Renal cortex interstitium (tissue), 11 donors: ENCODE data around the gene CATSPERD. TPM values are rescaled to one million over a fixed set of nuclear protein-coding genes. Genes with fewer than 3 reads are reported as not detected.

ENCODE experiments used
- DNase-seq, 11 donors: peaks; one replicate each; pipeline ENCODE4 v3.0.0-alpha.2; 2013; ENCODE audit warnings: low read depth in 9 of 11, low spot score in 4 of 11; ENCODE audit errors: extremely low read depth in 1 of 11
- polyA plus RNA-seq, 3 donors: library from polyadenylated mRNA; unstranded; fragments of 120-200 nt; gene quantifications; one replicate each; pipeline ENCODE4 v1.2.1, GENCODE V29; 2013; ENCODE audit not compliant: insufficient read length in 3 of 3

CATSPERD gene
- polyA plus RNA-seq, 3 donors = not detected

DNA sequence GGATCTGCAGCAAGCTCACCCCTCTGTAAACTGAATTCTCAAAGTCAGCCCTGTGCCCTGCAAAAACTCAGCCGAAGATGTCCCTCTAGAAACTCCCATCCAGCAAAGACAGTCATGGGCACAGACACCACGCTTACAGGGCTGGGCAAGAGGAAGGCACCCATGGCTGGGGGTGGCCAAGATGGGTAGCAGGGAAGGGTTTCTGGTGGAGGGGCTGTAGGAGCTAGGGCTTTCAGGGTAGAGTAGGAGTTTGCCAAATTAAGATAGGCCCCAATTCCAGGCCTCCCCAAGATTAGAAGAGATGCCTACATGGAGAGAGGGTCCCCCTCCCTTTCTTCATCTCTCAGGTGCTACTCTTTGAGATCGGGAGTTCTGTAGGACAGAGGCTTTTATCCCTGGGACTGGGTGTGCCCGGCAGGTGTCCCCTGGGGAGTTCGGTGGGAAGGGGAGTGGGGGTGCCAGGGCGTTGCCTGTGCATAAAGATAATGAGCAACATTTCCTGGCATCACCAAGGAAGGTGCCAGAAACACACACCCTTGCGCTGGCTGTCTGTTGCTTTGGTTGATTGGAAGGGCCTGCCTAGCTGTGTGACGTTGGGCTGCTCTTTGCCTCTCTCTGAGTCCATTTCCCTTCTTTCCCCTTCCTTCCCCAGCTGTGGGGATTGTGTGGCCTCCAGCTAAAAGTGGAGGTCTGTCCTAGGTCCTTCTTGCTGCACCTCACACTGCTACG, 93.8 kb downstream of the CATSPERD start:
- no peak for DNase-seq

DNA sequence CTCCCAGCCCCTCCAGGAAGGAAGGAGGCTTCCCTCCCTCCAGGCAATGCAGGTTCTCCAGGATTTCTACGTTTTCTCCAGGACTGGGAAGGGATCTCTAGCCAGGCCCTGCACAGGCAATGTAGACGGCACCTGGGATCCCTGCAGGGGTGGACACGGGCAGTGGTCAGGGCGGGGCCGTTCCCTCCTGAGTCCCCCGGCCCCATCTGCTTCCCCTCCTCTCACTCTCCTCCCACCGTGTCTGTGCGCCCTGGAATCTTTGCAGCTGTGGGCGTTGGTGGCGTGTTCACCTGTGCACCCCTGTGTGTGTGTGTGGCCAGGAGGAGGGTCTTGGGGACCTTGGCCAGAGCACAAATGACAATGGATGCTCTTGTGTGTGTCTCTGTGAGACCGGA, 94.4 kb downstream of the CATSPERD start:
- DNase-seq = no peak

DNA sequence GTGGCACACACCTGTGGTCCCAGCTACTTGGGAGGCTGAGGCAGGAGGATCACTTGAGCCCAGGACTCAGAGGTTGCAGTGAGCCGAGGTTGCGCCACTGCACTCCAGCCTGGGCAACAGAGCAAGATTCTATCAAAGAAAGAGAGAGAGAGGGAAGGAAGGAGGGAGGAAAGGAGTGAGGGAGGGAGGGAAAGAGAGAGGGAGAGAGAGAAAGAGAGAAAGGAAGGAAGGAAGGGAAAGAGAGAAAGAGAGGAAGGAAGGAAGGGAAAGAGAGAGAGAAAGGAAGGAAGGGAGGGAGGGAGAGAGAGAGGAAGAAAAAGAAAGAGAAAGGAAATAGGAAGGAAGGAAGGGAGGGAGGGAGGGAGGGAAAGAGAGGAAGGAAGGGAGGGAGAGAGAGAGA, 96.8 kb downstream of the CATSPERD start:
- DNase-seq = no peak

DNA sequence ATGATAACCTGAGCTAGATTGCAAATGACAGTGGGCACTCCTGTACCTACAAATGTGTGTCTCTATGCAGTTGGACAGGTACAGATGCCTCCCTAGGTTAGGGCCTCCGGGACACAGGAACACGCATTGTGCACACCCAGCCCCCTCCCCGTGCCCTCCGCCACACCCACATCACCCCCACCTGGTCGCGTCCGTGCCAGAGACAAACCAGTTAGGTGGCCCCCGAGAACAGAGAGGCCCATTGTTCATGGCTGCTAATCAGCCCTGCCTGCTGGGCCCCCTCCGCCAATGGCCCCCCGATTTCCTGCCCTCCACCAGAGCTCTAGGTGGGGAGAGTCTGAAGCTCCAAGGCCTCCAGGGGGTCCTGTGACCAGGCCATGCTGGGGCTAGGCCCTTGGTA, 98.2 kb downstream of the CATSPERD start:
- no peak for DNase-seq

DNA sequence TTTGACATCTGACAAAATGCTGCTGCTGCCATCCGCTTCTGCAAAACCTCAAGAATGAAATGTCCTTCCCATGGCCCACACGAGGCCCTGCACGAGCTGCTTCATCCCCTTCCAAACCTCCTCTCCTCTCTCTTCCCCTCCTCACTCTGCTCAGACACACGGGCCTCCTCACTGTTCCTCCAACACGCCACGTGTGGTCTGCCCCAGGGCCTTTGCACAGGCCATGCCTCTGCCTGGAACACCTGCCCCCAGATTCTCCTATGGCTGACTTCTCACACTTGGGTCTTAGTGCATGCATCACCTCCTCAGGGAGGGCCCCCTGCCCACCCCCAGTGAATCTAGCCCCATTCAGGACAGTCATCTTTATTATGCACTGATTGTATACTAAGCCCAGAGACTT, 100.3 kb downstream of the CATSPERD start:
- DNase-seq = no peak

DNA sequence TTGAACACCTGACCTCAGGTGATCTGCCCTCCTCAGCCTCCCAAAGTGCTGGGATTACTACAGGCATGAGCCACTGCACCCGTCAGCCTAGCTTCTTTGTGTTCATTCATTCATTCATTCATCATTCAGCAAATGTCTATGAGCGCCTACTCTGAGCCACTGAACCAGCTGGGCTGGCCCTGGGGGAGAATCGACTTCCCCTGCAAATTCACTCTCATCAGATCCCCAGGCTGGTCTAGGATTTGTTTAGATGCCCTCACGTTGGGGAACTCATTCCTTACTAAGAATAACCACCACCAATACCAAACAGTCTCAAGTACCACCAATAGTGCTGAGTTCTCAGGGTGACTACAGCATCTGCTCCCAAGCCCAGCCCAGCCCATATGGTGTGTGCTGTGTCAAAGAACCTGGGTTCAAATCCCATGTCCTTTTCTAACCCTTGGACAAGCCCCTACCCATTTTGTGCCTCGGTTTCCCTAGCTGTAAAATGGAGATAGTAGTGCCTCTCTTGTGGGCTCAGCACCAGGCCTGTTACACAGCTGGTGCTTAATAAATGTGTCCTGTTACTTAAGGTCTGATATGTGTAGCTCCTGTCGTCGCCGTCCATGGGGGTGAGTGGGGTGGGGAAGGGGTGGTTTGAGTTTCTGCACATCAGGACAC, 101.2 kb downstream of the CATSPERD start:
- DNase-seq = no peak

DNA sequence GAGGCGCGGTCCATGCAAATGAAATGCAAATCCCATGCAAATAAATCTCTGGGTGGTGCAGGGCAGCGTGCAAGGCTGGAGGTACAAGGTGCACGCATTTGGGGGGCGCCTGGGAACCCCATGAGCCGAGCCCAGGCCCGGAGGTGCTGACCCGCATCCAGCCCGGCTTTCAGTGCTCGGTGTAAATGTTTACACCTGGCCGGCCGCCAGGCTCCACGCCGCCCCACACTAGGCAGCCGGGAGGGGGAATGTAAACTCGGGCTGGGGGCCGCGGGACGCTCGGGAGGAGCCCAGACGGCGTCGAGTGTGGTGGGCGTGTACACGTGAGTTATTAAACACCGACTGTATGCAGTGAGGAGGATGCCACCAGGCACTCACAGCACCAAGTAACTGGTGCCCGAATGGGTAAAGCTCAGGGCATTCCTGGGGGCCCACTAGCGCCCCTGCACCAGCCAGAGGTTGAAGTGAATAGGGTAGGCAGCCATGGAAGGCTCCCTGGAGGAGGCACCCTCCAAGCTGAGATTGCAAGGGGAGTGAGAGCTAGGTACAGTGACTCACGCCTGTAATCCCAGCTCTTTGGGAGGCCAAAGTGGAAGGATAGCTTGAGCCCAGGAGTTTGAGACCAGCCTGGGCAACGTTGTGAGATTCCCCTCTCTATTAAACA, 101.9 kb downstream of the CATSPERD start:
- DNase-seq = no peak

DNA sequence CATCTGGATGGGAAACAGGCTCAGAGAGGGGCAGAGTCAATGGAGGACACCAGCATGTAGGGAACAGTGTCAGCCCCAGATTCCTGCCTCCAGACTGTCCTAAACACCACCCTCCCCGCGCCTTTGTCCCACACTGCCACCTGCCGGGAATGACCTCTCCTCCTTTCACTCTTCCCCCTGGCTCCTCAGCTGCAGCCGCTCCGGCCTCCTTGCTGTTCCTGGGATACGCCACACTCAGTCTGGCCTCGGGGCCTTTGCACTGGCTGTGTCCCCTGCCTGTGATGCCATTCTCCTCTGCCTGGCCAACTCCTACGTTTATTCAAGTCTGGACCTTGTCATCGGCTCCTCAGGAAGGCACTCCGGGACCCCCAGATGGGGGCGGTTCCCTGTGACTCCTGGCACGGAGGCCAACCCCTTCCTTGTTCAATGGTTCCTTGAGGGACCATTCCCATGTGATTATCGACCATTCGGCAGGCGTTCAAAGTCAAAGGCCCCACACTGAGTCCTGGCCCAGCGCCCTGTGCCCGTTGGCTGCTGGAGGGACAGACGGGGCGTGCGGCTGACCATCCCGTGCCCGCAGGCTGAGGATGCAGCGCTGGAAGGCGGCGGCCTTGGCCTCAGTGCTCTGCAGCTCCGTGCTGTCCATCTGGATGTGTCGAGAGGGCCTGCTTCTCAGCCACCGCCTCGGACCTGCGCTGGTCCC, 103.3 kb downstream of the CATSPERD start:
- DNase-seq = no peak

DNA sequence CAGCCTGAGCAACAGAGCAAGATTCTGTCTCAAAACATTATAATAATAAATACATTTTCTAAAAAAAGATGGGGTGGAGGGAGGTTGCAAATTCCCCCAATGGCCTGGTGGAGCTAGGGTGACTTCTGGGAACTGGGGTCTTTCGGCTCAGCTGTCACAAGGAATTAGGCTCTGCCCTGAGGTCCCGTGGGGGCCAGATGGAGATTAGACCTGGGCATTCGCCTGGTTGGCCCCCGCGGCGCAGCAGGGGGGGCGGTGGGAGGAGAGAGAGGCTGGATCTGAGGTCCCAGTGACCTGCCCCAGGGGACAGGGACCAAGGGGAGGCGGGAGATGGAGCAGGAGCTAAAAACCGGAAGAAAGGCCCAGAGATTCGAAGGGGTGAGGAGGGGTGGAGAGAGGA, 104.3 kb downstream of the CATSPERD start:
- DNase-seq = no peak

DNA sequence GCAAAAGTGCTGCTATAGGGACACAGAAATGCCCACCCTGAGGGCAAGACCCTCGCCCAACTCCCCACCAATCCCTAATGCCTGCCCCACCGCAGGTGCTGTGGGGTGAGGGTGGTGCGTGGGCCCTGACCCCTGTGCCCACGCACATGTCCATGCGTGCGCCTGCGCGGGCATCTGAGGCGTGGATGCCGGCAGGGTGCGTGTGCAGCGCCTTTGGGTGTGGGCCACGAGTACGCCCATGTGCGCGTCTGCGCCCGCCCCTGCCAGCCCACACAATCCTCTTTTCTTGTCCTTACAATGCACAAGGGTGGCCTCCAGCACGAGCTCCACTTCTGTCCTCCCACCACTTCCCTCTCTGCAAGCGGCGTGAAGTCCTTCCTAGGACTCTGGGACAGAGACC, 104.7 kb downstream of the CATSPERD start:
- DNase-seq = no peak

DNA sequence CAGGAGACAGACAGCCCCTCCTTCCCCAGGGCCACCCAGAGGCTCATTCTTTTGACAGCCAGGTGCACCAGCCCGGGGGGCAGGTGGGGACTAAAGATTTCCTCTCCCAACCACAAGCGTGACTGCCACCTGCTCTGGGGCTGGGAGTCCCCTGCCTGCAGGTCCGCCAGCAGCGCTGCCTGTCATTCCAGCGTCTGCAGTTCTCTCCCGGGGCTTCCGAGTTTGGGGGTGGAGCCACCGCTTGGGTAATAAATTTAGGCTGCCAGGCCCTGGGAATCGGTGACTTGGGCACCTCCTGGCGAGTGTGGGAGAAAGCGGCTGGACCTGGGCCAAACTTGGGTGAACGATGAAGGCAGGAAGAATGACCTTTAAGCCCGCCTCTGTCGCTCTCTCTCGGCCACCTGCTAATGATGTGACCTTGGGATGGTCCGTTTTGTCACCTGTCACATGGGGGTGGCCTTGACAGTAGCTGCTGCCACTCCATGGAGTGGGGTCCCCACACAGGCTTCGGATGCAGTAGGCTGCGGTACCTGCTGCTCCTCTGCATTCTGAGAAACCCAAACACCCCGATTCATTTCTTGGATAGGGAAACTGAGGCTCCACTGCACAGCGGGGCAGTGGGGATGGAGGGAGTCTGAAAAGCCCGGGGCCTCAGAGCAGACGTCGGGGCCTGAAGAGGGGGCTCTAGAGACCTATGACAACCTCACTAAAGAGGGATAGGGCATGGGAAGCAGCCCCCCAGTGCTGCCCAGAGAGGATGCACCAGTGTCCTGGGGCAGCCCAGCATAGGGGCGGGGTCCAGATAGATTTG, 106.3 kb downstream of the CATSPERD start:
- peak in 8 of 11 donors; percentile 56 to 79 (median 76) for DNase-seq

DNA sequence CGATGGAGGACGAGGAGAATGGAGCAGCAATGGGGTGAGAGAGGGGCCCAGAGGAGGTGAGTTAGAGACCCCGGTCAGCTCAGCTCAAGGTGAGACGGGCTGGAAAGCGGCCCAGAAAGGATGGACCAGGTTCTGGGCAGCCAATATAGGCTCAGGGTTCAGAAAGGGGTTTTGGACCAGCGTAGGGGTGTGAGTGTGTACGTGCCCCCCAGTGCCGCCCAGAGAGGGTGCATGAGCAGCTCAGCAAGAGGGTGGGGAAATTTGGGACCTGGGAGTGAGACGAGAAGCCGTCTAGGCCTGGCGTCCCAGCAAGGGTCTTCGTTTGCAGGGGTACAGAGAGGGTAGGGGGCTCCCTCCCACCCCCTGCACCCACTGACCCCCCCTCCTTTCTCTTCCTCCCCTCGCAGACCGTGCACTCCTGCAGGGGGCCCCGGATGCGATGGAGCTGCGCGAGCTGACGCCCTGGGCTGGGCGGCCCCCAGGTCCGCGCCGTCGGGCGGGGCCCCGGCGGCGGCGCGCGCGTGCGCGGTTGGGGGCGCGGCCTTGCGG, 107.0 kb downstream of the CATSPERD start:
- DNase-seq = no peak

DNA sequence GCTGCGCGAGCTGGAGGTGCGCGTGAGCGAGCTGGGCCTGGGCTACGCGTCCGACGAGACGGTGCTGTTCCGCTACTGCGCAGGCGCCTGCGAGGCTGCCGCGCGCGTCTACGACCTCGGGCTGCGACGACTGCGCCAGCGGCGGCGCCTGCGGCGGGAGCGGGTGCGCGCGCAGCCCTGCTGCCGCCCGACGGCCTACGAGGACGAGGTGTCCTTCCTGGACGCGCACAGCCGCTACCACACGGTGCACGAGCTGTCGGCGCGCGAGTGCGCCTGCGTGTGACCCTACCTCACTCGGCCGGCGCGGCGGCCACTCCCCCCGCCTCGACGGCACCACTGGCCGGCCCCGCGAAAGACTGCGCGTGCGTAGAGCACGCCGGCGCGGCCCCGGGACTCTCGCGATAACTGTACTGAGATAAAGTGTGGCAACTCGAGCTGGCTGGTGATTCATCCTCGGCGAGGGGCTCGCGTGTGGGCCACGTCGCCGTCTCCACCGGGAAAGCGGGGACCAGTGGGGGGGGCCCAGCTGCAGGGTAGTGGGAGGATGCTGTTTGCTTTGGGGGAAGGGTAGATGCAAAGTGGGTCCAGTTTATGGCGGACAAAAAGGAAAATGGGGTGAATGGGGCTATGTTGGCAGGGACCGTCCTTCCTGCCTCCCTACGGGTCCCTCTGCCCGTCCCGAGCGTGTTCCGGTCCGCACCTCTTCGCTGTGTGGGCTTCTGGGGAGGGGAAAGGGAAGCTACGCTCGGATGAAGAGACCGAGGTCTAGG, 107.6 kb downstream of the CATSPERD start:
- DNase-seq = peak; percentile 88 to 94 (median 92)

Other genes starting within 250 kb of the CATSPERD start
- gene TINCR, start 152.7 kb upstream of the CATSPERD start, polyA plus RNA-seq = 1 to 10 TPM in 1 of 3 donors, under 1 TPM in 2; 0.49 to 1.0 (median 0.65) TPM
- 100 to 1,000 TPM in 1 of 3 donors, 10 to 100 TPM in 2; 77.7 to 108 (median 84.4) TPM for gene SAFB2, start 97.9 kb upstream of the CATSPERD start, polyA plus RNA-seq
- gene SAFB, start 97.6 kb upstream of the CATSPERD start, polyA plus RNA-seq = 100 to 1,000 TPM; 152 to 176 (median 154) TPM
- gene MICOS13, start 40.1 kb upstream of the CATSPERD start, polyA plus RNA-seq = 10 to 100 TPM; 26.1 to 53.3 (median 45.5) TPM
- 10 to 100 TPM in 2 of 3 donors, 1 to 10 TPM in 1; 8.2 to 14.0 (median 12.0) TPM for gene HSD11B1L, start 39.6 kb upstream of the CATSPERD start, polyA plus RNA-seq
- gene RPL36, start 30.3 kb upstream of the CATSPERD start, polyA plus RNA-seq = 1,000 to 10,000 TPM in 1 of 3 donors, 100 to 1,000 TPM in 2; 596 to 1,019 (median 781) TPM
- gene LONP1, start 491 bp upstream of the CATSPERD start, polyA plus RNA-seq = 10 to 100 TPM; 44.3 to 75.0 (median 68.9) TPM
- 1 to 10 TPM; 2.4 to 5.0 (median 2.5) TPM for gene PRR22, start 64.1 kb downstream of the CATSPERD start, polyA plus RNA-seq
- gene DUS3L, start 70.5 kb downstream of the CATSPERD start, polyA plus RNA-seq = 10 to 100 TPM; 21.2 to 35.0 (median 31.2) TPM
- 1 to 10 TPM; 2.3 to 3.8 (median 3.6) TPM for gene NRTN, start 84.4 kb downstream of the CATSPERD start, polyA plus RNA-seq
- 10 to 100 TPM; 10.4 to 20.7 (median 14.1) TPM for gene FUT6, start 119.1 kb downstream of the CATSPERD start, polyA plus RNA-seq
- gene FUT3, start 130.8 kb downstream of the CATSPERD start, polyA plus RNA-seq = 1 to 10 TPM in 1 of 3 donors, under 1 TPM in 2; 0.40 to 1.9 (median 0.89) TPM
- gene FUT5, start 149.9 kb downstream of the CATSPERD start, polyA plus RNA-seq = under 1 TPM in 2 of 3 donors, not detected in 1; 0.06 to 0.17 TPM
- 100 to 1,000 TPM; 130 to 197 (median 179) TPM for gene NDUFA11, start 183.2 kb downstream of the CATSPERD start, polyA plus RNA-seq
- gene VMAC, start 184.2 kb downstream of the CATSPERD start, polyA plus RNA-seq = 10 to 100 TPM in 1 of 3 donors, 1 to 10 TPM in 2; 5.7 to 10.9 (median 5.9) TPM
- 10 to 100 TPM; 16.6 to 43.9 (median 29.6) TPM for gene CAPS, start 193.6 kb downstream of the CATSPERD start, polyA plus RNA-seq